GM10266 (cell line): ENCODE results near the gene TMEM72.
"Not testable (repeated sequence)": the region's sequence is repeated elsewhere in the genome, so short reads cannot be mapped to it uniquely, and the experiment has no call there.

Experiments used
- DNase-seq: peaks from one replicate; pipeline ENCODE4 v3.0.0; 2012; ENCODE audit errors: extremely low spot score
- CTCF ChIP-seq: IDR thresholded peaks from 2 replicates; pipeline ENCODE4 v1.5.1; 2012; ENCODE audit warnings: mild to moderate bottlenecking, low read depth; ENCODE audit not compliant: control insufficient read depth, insufficient read depth; ENCODE audit errors: missing control alignments

Gene TMEM72

DNA sequence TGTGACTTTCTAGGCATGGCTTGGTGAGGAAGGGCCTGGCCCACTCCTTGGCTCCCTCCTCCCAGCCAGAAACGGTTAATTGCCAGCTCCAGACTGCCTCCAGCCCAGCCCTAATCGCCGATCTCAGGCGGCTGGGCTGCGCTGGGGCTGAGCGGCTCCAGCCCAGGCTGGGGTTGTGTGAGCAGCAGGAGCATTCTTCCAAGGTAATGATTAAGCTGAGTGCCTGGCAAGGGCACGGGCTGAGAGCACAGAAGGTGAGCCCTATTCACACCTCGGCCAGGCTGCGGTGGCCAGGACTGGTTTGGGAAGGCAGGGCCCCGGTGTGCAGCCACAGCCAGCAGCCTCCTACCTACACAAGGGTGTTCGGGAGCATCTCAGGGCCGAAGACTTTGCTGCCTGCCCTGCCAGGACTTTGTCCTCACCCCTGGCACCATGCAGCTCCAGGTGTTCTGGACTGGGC lies at the start of gene TMEM72:
Gene TMEM72 (plus strand): TSS at position 257 of the 460 bp plus-strand sequence. CDS start 176 bp downstream, at position 433.
- TF ChIP-seq CTCF: no peak
- DNase-seq: no peak

DNA sequence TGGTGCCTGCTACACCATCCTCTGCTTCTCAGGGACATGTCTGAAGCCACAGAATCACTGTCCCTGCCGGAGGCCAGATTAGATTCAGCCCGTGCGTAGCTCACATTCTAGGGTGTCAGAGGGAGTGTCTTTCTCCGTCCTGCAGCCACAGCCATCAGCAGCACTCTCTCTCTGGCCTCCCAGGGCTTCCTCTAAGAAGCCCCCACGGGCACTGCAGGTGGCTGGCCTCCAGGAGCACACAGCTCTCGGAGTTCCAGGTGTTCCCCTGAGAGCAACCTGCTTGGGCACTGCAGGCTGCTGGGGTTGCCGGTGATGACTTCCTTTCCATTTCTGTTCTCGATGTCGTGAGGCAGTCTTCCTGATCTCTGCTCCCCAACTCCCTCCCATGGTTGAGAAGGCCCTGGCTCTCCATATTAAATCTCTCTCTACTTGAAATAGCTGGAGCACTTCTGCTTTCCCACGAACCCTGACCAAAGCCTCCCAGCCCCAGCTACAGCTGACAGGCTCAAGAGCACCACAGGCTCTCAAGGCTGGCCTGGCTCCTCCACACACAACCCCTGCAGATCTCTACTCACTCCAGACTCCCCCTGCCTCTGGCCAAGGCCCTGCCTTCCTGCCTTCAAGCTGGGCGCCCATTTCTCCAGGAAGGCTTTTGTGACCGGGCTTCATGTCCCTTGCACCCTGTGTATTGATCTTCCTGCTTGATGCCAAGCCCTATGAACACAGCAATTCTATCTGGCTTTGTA lies 49.0 kb upstream of the TMEM72 start:
- DNase-seq: no peak
- no peak for TF ChIP-seq CTCF

- no peak for TF ChIP-seq CTCF
- no peak for DNase-seq
Observed at GRCh38 chr10:44862924-44863323, 48.2 kb upstream of the TMEM72 start.

- DNase-seq: no peak
- no peak for TF ChIP-seq CTCF
Observed at GRCh38 chr10:44863344-44864047, 47.6 kb upstream of the TMEM72 start.

DNA sequence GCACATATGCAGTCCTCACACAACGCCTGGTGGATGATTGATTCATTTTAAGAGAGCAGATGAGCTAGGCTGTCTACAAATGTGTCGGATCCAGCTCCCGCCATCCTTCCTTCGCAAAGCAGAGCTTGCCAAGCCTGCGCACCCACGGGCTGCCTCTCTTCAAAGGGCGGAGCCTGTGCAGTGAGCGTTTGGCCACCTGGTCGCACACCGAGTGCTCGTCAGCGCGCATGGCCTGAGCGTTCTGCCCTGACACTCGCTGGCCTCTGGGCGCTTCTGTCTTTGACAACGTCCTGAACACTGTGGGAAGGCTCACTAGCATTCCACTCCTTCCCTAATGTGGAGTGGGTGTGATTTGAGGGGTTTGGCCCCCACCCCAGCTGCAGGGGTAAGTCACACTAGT lies 47.1 kb upstream of the TMEM72 start:
- no peak for DNase-seq
- TF ChIP-seq CTCF: no peak

GRCh38 chr10:44864637-44865288 lies 46.4 kb upstream of the TMEM72 start:
- TF ChIP-seq CTCF: peak; percentile 95
- DNase-seq: peak; percentile 79

DNA sequence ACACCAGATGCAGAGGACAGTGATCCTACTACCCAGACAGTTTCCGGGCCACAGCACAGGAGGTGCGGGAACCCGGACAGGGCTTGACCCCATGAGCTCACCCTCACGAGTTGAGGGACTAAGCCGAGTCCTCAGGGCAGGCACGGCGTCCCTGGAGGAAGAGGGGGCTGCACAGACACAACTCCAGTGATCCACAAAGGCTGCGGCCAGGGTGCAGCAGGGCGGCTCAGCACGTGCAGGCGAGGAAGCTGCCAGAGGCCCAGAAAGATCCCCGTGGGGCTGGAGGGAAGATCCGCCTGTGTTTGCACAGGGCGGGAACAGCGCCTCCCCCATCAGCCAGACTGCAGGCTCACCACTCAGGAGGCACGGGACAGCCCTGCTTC lies 45.9 kb upstream of the TMEM72 start:
- DNase-seq: no peak
- no peak for TF ChIP-seq CTCF

DNA sequence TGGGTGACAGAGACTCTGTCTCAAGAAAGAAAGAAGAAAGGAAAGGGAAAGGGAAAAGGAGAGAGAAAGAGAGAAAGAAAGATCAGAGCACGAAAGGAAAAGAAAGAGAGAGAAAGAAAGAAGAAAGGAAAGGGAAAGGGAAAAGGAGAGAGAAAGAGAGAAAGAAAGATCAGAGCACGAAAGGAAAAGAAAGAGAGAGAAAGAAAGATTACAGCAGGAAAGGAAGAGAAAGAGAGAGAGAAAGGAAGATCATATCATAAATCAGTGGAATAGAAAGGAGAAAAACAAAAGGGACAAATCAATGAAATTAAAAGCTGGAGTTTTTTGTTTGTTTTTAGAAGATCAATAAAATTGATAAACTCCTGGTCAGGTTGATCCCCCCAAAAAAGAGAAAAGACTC lies 44.8 kb upstream of the TMEM72 start:
- DNase-seq: not testable (repeated sequence)
